ENCODE measurements around the gene BRD9.

DNA sequence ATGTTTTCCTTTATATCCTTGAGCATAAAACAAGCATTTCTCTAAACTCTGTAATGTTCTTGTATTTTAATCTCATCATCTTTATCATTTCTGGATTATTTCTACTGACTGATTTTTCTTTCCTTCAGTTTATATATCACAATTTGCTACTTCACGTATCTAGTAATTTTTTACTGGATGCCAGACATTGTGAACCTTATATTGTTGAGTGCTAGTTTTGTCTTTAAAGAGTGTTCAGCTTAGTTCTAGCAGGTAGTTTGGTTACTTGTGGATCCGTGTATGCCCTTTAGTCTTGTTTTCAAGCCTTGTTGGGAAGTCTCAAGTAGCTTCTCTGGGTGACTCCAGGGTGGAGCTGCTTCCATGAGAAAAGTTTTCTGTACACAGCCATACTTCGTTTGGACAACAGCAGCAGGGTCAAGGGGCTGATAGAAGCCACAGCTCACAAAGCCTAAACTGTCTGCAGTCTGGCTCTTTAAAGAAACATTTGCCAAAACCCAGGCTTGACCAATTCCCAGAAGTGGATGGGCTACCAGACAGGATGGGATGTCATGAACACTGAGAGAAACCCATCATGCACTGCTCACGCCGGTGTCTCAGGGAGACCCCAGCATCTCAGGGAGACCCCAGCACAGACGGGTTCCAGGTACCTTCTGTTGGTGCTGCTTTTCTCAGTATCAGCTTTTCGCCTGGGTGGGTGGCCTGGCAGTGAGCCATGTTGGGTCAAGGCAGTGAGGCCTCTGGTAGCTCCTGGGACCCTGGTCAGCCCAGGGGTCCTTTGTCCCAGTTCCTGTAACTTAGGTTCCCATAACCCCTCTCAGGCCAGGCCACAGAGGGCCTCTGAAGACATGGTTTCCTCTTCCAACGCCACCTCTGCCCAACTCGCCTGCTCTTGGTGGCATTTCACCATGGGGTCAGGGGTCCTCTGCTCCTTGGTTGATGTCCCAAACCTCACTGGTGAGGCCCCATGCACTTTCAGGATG is 29.1 kb upstream of the BRD9 start:
- no peak for TF ChIP-seq POLR2AphosphoS5 (IDR thresholded peaks at IDR 0.05; ENCODE audit: insufficient read depth in 1 of 2, low read depth in 1 of 2)
- TF ChIP-seq, protein P1, sequence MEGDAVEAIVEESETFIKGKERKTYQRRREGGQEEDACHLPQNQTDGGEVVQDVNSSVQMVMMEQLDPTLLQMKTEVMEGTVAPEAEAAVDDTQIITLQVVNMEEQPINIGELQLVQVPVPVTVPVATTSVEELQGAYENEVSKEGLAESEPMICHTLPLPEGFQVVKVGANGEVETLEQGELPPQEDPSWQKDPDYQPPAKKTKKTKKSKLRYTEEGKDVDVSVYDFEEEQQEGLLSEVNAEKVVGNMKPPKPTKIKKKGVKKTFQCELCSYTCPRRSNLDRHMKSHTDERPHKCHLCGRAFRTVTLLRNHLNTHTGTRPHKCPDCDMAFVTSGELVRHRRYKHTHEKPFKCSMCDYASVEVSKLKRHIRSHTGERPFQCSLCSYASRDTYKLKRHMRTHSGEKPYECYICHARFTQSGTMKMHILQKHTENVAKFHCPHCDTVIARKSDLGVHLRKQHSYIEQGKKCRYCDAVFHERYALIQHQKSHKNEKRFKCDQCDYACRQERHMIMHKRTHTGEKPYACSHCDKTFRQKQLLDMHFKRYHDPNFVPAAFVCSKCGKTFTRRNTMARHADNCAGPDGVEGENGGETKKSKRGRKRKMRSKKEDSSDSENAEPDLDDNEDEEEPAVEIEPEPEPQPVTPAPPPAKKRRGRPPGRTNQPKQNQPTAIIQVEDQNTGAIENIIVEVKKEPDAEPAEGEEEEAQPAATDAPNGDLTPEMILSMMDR (IDR thresholded peaks at IDR 0.05), result no peak

Data from vagina (tissue), 2 donors.